Midbrain (tissue), 1 donor: ENCODE measurements around the gene SYNE3.

Experiments
- DNase-seq: peaks from one replicate; lab custom pipeline; 2025; lab: John Stamatoyannopoulos, UW

The SYNE3 gene

DNA sequence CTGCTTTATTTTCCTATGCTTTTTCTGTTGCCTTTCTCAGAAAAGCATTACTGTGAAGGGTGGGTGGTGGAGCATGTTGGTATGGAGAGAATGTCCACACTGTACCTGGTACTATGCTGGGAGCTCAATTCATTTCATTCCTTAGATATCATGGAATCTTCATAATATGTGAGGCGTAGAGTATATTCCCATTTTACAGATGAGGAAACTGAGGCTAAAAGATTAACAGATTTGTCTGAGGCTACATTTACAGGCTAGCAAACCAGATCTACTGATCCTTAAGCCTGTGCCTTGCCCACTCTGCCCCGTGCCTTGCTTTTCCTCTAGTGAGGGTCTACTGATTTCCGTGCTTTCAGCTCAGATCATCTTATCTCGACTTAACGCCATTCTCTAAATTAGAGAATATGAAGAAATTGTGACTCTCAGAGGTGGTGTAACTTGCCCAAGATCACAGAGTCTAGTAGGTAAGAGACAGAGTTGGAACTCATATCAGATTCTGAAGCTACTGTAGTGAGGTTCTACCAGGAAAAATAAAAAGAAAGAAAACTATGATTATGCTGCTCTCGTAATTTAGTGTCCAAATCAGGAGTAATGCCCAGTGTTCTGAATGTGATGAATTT lies 23.9 kb upstream of the SYNE3 start:
- no peak for DNase-seq

DNA sequence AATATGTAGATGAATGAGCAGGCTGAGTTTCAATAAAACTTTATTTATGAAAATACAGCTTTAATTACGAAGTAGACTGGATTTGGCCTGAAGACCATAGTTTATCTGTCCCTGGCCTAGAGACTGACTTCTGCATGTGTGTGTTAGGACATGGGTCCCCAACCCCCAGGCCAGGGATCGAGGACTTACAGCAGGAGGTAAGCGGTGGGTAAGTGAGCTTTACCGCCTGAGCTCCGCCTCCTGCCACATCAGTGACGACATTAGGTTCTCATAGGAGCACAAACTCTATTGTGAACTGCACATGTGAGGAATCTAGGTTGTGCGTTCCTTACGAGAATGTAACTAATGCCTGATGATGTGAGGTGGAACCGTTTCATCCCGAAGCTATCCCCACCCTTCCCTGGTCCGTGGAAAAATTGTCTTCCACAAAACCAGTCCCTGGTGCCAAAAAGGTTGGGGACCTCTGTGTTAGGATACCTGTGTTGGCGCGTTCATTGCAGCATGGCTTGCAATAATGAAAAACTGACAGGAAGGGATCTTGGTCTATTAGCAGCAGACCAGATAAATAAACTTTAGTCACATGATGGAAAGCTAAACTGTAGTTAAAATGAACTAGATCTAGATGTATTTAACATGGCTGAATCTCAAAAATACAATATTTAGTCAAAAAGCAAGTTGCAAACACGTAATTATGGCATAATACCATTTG lies 22.5 kb upstream of the SYNE3 start:
- DNase-seq = no peak

DNA sequence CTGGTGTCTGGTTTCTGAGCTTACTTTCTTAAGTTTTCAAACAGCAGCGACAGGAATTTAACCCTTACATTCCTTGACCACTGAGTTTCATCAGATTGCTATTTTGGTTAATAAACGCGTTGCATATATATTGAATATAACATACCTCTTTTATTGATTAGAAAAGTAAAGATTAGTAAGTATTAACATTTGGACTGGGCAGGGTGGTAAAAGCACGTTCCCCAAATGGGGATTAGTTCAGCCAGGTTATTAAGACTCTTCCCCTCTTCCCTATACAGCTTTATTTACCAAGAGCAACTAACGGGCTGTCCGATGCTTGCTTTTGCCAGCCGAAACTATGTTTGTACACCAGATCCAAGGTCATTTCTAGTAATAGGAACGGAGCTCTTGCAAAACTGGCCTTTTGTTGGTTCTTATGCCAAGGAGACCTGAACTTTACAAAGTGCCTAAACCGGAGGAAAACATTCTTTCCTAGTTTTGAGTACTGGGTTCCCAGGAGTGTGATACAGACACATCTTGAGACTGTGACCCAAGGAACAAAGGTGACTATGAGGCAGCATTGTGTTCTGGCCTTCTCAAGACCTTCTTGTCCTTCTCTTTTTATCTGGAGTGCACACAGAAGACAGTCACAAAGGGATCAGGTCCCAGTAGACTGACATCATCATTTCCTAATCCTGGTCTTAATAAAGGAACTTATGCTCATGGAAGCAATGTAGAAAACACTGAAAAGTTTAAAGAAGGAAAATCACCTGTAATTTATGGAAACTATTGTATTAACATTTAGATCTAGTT lies 21.0 kb upstream of the SYNE3 start:
- no peak for DNase-seq

- no peak for DNase-seq
These were observed 20.2 kb upstream of the SYNE3 start for GRCh38 chr14:95536671-95537070.

- no peak for DNase-seq
These were observed 19.7 kb upstream of the SYNE3 start for GRCh38 chr14:95536036-95536593.

DNA sequence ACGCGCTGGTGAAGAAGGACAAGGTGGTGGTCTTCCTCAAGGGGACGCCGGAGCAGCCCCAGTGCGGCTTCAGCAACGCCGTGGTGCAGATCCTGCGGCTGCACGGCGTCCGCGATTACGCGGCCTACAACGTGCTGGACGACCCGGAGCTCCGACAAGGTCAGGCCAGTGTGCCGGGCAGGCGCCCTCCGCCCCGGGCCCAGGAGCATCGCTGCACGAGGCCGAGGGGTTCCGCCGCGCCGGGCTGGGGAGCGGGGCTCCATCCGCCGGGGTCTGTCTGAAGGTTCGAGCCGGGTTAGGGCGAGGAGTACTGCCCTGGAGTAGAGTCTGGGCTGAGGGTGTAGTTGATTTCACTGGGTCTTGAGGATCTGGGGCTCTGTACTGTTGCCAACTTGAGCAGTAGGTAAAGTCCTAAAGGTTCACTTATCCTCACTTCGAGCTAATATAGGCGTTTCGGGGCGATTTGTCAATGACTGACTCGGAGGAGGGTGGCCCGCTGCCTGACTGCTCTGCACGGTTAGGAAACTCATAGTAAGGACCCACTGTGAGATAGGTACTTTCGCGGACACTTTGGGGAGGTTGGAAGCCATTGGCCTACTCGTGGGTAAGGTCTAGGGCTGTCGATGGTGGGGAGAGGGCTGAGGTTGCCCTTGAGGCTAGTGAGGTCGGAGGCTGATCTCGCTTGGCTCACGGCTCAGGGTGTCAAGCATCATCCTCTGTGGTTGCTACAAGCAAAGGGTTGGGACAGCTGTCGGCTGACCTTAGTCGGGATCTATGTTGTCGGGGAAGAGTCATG lies 19.0 kb upstream of the SYNE3 start:
- no peak for DNase-seq

DNA sequence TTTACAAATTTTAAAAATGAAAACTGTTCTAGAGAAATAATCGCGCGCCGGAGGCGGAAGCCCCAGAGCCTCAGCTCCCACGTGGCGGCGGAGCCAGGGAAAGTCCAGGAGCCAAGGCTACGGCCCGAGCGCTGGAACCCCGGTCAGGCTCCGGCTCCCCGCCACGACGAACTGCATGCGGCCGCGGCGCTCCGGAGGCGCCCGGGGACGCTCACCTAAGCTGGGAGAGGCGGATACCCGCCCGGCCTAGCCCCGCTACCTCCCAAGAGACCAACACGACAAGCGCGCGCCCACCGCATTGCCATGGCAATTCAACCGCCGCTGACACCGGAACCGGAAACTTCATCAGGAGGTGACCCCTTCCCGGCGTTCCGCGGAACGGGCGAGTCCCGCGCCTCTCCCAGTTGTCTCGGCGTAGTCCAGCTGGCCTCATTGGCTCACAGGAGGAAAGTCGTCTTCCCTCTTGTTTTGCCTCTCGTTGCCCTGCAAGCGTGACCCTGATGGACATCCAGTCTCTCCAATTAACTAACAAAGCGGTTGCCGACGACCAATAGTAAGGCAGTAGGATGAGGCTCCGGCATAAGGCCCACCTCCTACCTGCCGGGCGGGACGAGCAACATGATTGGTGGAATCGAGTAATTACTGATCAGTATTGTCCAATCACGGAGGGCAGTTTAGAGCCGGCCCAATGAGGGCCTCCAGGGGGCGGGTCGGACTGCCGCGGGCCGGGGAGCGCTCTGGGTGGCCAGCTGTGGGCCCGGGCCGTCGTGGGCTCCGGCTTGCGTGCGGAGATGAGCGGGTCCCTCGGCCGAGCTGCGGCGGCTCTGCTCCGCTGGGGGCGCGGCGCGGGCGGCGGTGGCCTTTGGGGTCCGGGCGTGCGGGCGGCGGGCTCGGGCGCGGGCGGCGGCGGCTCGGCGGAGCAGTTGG lies 18.1 kb upstream of the SYNE3 start, which contains the start of gene GLRX5:
GLRX5 (plus strand) TSS at position 752 of the 927 bp plus-strand sequence; CDS start at position 792, 40 bp downstream.
- DNase-seq = peak; percentile 100

- DNase-seq = no peak
These were observed 17.4 kb upstream of the SYNE3 start for GRCh38 chr14:95533822-95534221.

GRCh38 chr14:95533391-95533821 lies 17.0 kb upstream of the SYNE3 start:
- DNase-seq = no peak

GRCh38 chr14:95531969-95532368 lies 15.5 kb upstream of the SYNE3 start:
- no peak for DNase-seq

- no peak for DNase-seq
These were observed 15.0 kb upstream of the SYNE3 start for GRCh38 chr14:95531473-95531872.

DNA sequence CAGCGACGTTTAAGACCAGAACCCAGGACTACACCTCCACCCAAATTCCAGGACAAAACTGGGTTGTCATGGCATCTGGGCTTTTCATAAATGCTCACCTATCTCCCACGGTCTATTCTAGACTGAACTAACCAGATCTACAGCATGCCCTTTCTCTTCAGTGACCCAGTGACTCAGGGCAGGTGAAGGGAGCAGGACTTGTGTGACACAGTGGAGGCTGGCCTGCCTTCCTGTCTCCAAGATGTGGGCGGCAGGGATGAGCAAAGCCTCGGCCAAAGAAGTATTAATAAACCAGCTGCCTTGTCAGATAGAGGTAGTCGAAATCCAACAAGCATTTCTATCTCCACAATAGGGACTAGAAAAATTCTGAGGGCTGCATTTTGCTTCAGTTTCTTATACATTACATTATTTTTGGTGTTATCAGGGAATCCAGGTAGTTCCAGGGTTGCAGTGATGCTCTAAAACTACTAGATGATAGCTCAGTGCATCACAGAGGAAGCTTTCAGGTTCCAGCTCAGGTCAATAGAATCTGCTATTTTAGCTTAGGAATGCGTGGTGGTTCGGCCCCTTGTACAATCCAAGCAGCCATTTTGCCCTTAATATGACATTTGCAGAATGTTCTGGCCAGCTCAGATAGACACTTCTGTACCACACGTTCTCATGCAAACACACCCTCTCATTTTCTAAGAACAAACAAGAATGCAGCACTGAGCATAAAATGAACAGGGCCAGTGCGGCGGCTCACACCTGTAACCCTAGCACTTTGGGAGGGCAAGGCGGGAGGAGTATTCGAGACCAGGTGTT lies 14.2 kb upstream of the SYNE3 start:
- no peak for DNase-seq

DNA sequence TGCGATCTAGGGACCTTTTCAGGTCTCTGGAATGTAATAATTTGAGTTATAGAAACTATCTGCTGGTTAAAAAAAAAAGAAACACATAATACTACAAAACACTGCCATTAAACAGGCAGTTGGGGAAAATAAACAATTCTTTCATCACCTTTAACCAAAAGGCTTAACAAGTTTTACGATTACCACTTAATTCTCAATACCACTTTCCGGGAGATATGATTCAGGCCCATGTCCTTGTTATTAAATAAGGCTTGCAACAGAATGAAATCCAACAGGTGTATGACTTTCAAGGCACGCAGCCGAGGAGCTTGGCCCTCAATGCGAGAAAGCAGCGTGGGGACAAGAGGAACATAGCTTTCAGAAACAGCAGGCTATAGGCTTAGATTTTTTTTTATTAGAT lies 12.8 kb upstream of the SYNE3 start:
- DNase-seq = no peak

GRCh38 chr14:95527387-95528002 lies 11.0 kb upstream of the SYNE3 start:
- peak; percentile 53 for DNase-seq

DNA sequence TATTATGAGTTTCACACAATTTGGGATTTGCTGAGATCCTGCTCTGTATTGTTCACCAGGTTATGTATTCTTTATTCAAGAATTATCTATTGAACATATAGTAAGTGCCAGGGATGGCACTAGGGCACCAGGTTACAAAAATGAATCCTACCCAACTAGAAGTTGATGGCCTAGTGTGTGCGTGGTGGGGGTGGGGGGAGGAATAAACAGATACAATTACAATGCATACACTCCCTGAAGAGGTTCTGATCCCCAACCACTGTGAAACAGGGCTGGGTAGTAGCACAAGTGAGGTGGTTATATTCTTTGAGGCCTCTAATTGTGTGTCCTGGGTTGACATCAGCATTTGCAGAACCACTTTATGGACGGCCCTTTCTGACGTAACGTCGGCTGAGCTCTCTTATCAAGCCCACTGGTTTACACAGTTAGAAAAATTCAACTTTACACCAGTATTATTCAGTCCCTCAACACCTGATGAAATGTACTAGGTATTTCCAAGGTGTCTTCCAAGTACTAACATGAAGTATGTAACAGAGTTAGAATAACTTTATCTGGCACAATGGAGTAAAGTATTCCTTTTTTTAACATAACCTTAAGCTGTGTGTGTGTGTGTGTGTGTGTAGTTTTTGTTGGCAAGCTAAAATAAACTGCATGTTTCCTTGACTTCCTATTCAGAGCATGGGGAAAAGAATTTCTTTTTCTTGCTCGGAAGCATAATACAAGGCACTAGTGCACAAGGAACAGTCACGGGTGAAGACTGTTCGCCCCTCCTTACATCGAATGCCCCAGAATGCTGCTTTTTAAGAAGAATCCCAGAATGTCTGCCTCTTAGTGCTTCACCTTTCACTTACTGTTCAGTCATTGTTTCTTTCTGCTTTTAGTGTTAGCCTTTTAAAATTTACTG lies 10.3 kb upstream of the SYNE3 start:
- no peak for DNase-seq

DNA sequence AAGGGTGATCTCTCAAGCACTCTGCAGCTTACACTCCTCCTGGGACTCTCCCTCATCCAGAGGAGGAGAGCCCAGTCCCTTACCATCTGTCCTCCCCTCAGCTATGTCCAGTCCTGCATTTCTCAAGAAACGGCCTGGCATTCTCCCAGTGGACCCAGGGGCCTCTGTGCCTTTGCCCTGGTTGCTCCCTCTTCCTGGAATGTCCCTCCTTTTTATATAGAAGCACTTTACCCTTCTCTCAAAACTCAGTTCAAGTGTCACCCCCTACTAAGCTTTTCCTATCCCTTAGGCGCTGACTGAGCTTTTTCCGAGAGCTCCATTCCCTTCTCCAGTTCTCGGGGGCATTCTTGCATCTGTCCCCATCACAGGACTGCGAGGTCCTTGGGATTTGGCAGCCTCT lies 9.5 kb upstream of the SYNE3 start:
- no peak for DNase-seq

- DNase-seq = no peak
These were observed 8.5 kb upstream of the SYNE3 start for GRCh38 chr14:95524706-95525512.
